ENCODE data around the gene RPL18. TPM values are rescaled to one million over a fixed set of nuclear protein-coding genes. Genes with fewer than 3 reads are reported as not detected.
A peak's percentile ranks its signal among the peaks of the same experiment; 100 is the strongest.

The RPL18 gene
- total and polyA plus RNA-seq, 2 experiments from 2014 or later, result 1,898 to 2,011 TPM

- DNase-seq (ENCODE audit: low spot score) (peak; percentile 67), ATAC-seq (peak; percentile 0; the same call in 1 of the 3 replicates)
- TF ChIP-seq ZNF462 (CRISPR knock-in tag; IDR thresholded peaks at IDR 0.05) (no peak), EZH2 (IDR thresholded peaks at IDR 0.05; ENCODE audit: low read depth, unreplicated experiment) (no peak), CREB1 (CRISPR knock-in tag; IDR thresholded peaks at IDR 0.05; ENCODE audit: low read depth) (peak; percentile 95), POLR2AphosphoS5 (IDR thresholded peaks at IDR 0.05; ENCODE audit: low read depth) (peak; percentile 88)
- no peak overlapping the region for H2AFZ ChIP-seq
- H3K4me1 Mint-ChIP-seq, result peaks cover 29% of the 10 kb centered on the region
- H4K20me1 ChIP-seq (replicated peaks; ENCODE audit: insufficient read depth), result no peaks in the 10 kb centered on the region
- H3K79me2 ChIP-seq (replicated peaks; ENCODE audit: insufficient read depth), result no peaks in the 10 kb centered on the region
- H3K9me3 Mint-ChIP-seq, result no peaks in the 10 kb centered on the region
- peaks cover 21% of the 10 kb centered on the region for H3K27me3 ChIP-seq (ENCODE audit: insufficient read depth)
- no peaks in the 10 kb centered on the region for H3K36me3 ChIP-seq (ENCODE audit: insufficient read depth)
- H3K27ac ChIP-seq (ENCODE audit: low read depth), result peak overlapping the region; percentile 71
- H3K4me2 ChIP-seq, result peak overlapping the region; percentile 83
- peak overlapping the region; percentile 75 for H3K4me3 ChIP-seq
- H3K27ac Mint-ChIP-seq, result peak overlapping the region; percentile 92
- H3K4me1 ChIP-seq (ENCODE audit: insufficient read depth), result peaks cover 29% of the 10 kb centered on the region
- peaks cover 28% of the 10 kb centered on the region for H3F3A ChIP-seq (replicated peaks; ENCODE audit: low read depth)
- peaks cover 18% of the 10 kb centered on the region for H3K27me3 Mint-ChIP-seq (ENCODE audit: insufficient read depth, low read depth, poor library complexity)
- H3K4me3 Mint-ChIP-seq, result peak overlapping the region; percentile 81
- peaks cover 32% of the 10 kb centered on the region for H3K36me3 Mint-ChIP-seq (ENCODE audit: low read depth)
- H3K9me2 ChIP-seq (ENCODE audit: insufficient read depth), result no peaks in the 10 kb centered on the region
Measured at GRCh38 chr19:48638831-48639381, 19.9 kb upstream of the RPL18 start.
